ENCODE measurements around the gene DOCK4.

The DOCK4 gene

GRCh38 chr7:111937163-111937562 is 269.0 kb downstream of the DOCK4 start:
- TF ChIP-seq CTCF (IDR thresholded peaks at IDR 0.05; ENCODE audit: control insufficient read depth, insufficient read depth, low read depth, low read length, missing control alignments), result no peak
- no peak overlapping the region for H3K4me3 ChIP-seq (ENCODE audit: control insufficient read depth, low read depth, low read length)
- no peak for DNase-seq (ENCODE audit: low read depth)

GRCh38 chr7:111933609-111934008 is 272.6 kb downstream of the DOCK4 start:
- H3K4me3 ChIP-seq (ENCODE audit: control insufficient read depth, low read depth, low read length), result no peak overlapping the region
- DNase-seq (ENCODE audit: low read depth), result peak; percentile 82
- TF ChIP-seq CTCF (IDR thresholded peaks at IDR 0.05; ENCODE audit: control insufficient read depth, insufficient read depth, low read depth, low read length, missing control alignments), result no peak

GRCh38 chr7:111931958-111932357 is 274.2 kb downstream of the DOCK4 start:
- no peak for DNase-seq (ENCODE audit: low read depth)
- H3K4me3 ChIP-seq (ENCODE audit: control insufficient read depth, low read depth, low read length), result no peak overlapping the region
- TF ChIP-seq CTCF (IDR thresholded peaks at IDR 0.05; ENCODE audit: control insufficient read depth, insufficient read depth, low read depth, low read length, missing control alignments), result no peak

GRCh38 chr7:111931016-111931517 is 275.1 kb downstream of the DOCK4 start:
- no peak for TF ChIP-seq CTCF (IDR thresholded peaks at IDR 0.05; ENCODE audit: control insufficient read depth, insufficient read depth, low read depth, low read length, missing control alignments)
- H3K4me3 ChIP-seq (ENCODE audit: control insufficient read depth, low read depth, low read length), result no peak overlapping the region
- DNase-seq (ENCODE audit: low read depth), result peak; percentile 18

- no peak for DNase-seq (ENCODE audit: low read depth)
- TF ChIP-seq CTCF (IDR thresholded peaks at IDR 0.05; ENCODE audit: control insufficient read depth, insufficient read depth, low read depth, low read length, missing control alignments), result no peak
- H3K4me3 ChIP-seq (ENCODE audit: control insufficient read depth, low read depth, low read length), result no peak overlapping the region
These were observed 276.9 kb downstream of the DOCK4 start for GRCh38 chr7:111929264-111929663.

- no peak overlapping the region for H3K4me3 ChIP-seq (ENCODE audit: control insufficient read depth, low read depth, low read length)
- no peak for TF ChIP-seq CTCF (IDR thresholded peaks at IDR 0.05; ENCODE audit: control insufficient read depth, insufficient read depth, low read depth, low read length, missing control alignments)
These were observed 278.7 kb downstream of the DOCK4 start for GRCh38 chr7:111927353-111928019.

More at GRCh38 chr7:111927353-111928019, 278.7 kb downstream of the DOCK4 start:
- no peak for DNase-seq (ENCODE audit: low read depth)
